Left ventricle myocardium superior (tissue), 1 donor: ENCODE results near the gene CPB1. TPM values are rescaled to one million over a fixed set of nuclear protein-coding genes. Genes with fewer than 3 reads are reported as not detected.
"Not testable (repeated sequence)": the region's sequence is repeated elsewhere in the genome, so short reads cannot be mapped to it uniquely, and the experiment has no call there.

Source experiments
- ATAC-seq: fragments of 200-7000 bp; cut with Tn5 transposase; one replicate; pipeline ENCODE4 v1.9.1; 2020; ENCODE audit warnings: mild to moderate bottlenecking, moderate library complexity
- DNase-seq: peaks from one replicate; pipeline ENCODE4 v3.0.0-alpha.2; 2020
- intact Hi-C: fragments of 100-400 bp; cut with micrococcal nuclease; formaldehyde crosslinking; loops from one replicate; pipeline ENCODE4 v1.11.0; 2022
- long read RNA-seq: library from polyadenylated mRNA; unstranded; transcript quantifications from one replicate; pipeline ENCODE4 v2.0.0, GENCODE V29; 2021
- total RNA-seq: library from RNA; stranded (reverse); fragmentation: NEBNext Ultra II Directional; extraction: Animal tissue kit (Norgen Biotek cat#: 25700); gene quantifications from one replicate; pipeline ENCODE4 v1.2.1, GENCODE V29; 2021
- donor health status: DM: no; HTN: yes; CAD: no; lungs with severe emphysema.

Gene CPB1
- not detected for total RNA-seq
- long read RNA-seq: 0 reads

DNA sequence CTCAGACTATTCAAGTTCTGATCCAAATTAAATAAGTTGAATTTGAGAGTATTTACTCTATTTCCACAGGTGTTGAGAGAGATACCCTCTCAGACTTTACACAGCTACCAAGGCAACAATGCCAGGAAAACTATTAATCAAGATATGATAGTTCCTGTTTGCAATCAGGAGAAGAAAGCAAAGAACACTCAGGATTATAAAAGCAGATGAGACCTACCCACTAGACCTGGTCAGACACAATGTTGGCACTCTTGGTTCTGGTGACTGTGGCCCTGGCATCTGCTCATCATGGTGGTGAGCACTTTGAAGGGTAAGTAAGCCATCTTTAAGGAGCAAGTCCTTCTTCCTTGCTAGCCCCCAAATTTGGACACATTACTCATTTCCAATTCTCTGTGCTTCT, at the start of gene CPB1:
CPB1 (plus strand) TSS at position 227 of the 400 bp plus-strand sequence; CDS start at position 240, 13 bp downstream.
- intact Hi-C loops: no loop called here
- no peak for ATAC-seq
- no peak for DNase-seq

DNA sequence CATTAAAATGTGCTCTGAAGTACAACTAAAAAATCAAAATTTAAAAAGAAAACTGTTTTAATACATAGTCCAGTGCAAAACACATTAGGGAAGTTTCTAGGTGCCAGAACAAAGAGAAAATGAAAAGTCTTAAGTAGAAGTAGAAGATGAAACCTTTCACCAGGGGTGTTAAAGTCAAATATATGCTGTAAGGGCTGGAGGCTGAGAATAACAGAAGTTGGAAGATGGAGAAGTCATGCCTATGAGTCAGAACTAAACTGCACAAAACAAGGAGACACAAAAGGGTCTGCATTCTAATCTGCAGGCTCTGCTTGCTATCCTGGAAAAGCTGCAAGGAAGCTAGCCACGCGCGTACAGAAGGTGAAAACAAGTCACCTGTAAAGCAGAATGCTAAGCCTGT, 48.7 kb upstream of the CPB1 start:
- DNase-seq (no peak), ATAC-seq (no peak)
- intact Hi-C loops: no loop called here

DNA sequence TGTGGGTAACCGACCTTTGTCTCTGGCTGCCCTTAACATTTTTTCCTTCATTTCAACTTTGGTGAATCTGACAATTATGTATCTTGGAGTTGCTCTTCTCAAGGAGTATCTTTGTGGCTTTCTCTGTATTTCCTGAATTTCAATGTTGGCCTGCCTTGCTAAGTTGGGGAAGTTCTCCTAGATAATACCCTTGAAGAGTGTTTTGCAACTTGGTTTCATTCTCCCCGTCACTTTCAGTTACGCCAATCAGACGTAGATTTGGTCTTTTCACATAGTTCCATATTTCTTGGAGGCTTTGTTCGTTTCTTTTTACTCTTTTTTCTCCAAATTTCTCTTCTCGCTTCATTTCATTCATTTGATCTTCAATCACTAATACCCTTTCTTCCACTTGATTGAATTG, 42.6 kb upstream of the CPB1 start:
- intact Hi-C loops, DNase-seq, ATAC-seq: not testable (repeated sequence)

DNA sequence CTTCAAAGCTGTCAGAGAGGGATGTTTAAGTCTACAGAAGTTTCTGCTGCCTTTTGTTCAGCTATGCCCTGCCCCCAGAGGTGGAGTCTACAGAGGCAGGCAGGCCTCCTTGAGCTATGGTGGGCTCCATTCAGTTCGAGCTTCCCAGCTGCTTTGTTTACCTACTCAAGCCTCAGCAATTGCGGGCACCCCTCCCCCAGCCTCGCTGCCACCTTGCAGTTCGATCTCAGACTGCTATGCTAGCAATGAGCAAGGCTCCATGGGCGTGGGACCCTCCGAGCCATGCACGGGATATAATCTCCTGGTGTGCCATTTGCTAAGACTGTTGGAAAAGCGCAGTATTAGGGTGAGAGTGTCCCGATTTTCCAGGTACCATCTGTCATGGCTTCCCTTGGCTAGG, 41.5 kb upstream of the CPB1 start:
- DNase-seq, intact Hi-C loops, ATAC-seq: not testable (repeated sequence)

DNA sequence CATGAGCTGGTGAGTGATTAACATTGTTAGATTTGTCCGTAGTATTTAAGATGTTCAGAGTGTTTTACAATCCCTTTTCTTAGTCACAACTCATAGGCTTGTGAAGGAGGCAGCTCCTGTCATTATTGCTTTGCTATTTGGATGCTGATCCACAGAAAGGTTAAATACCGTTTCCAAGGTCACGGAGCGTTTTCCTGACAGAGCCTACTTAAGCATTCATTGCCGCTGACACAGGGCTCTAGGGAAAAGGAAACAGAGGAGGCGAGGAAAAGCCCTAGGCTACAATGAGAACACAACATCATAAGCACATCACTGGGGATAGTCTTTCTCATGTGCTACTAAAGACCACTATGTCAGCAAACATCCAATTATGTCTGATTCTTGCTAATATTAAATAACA, 38.5 kb upstream of the CPB1 start:
- intact Hi-C loops: no loop called here
- ATAC-seq (no peak), DNase-seq (no peak)

DNA sequence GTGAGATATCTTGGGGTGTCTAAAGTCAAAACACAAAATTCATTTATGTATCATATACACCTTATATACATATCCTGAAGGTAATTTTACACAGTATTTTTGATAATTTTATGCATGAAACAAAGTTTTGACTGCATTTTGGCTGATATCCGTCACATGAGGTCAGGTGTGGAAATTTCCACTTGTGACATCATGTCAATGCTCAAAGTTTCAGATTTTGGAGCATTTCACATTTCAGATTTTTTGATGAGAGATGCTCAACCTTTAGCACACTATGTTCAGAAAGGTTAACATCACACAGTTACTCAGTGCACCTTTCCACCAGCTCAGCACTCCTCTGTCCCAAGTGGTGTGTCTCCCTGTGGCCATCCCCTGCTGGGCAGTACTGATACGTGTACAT, 37.7 kb upstream of the CPB1 start:
- intact Hi-C loops: no loop called here
- ATAC-seq (no peak), DNase-seq (no peak)

DNA sequence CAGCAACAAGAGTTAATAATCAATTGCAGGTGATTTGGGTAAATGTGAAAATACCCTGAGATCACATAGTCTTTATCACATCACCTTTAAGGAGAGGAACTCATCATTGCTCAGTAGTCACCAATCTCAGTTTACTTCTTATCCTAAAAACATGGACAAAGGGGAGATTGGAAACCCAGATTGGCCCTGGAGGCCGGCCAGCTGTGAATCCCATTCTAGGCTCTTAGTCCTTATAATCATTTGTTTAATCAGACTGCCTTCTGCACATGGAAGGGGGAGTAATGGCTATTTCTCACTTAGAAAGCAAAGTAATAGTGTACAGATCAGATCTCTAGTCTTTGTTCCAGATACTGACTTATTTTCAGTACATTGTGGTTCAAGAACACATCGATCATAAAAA, 37.2 kb upstream of the CPB1 start:
- ATAC-seq (no peak), DNase-seq (no peak)
- intact Hi-C loops: no loop called here

DNA sequence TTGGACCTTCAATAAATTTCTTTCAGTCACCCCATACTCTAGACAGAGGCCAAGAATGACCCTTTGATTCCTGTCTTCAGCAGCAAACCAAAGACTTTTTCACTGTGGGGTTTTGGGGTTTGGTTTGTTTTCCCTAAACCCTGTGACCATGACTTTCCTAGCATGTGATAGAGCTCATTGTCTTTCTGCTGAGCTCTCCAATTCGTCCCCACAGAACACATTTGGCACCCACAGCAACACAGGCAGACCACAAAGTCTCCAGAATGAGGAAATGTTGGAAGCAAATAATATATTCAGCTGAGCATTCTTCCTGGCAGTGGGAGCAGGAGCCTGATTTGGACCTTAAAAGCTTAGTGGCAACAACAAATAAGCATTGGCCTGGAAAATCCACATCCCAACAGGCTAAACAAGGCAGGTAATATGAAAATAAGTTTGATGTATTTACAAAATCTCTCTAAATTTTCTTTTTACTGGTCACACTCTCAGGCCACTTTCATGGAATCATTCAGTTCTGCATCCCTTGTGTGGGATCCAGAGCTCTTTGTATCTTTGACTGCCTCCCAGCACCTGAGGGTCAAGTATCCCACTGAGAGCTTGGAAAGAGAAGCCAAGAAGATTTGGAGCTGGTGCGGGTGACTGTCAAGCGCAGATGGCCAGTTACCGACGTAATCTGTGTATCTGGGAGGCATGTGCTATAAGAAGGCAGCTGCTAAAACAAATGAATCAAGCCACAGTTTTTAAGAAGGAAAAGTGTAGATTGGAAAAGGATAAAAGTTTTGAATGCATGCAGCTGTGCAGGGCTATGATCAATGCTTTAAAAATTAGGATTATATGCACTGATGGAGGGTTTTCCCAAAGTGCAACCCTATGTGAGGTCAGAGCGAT, 36.5 kb upstream of the CPB1 start:
- DNase-seq (no peak), ATAC-seq (peak; percentile 88)

DNA sequence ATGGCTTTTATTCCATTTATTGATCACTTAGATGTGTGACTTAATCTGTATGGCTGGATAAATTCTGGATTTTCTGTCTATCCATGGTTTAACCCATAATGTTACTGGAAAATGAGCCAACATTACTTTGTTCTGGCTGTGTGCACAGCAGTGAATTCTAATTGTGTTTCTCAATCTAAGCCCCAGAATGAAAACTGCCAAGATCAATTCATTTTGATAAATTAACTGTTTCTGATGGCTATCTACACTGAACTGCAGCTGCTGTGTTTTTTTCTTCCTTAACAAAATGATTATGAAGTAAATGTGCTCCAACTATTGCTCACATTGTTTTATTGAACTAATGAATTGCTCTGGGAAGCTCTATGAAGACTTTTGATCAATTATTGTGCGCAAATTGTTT, 35.7 kb upstream of the CPB1 start:
- DNase-seq: no peak
- intact Hi-C loops: no loop called here
- no peak for ATAC-seq

More for the DNA sequence above, 36.5 kb upstream of the CPB1 start:
- intact Hi-C loops: no loop called here

DNA sequence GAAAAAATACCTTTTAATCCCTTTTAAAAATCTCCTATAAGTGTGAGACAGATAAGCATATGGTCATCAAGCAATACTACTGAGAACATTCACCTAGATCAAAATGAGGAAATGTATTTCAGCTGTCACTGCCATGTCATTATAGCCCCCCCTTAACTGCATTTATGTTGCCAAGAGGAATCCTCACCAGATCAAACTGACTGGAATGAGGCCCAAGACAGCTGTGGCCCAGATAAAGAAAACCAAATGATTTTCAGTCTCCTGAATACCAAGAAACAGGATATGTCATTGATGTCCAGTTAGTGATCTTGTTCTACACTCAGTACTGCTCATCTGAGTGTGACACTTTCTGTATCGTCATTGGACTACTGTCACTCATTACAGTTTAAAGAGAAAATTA, 35.1 kb upstream of the CPB1 start:
- DNase-seq: no peak
- ATAC-seq: no peak
- intact Hi-C loops: no loop called here

DNA sequence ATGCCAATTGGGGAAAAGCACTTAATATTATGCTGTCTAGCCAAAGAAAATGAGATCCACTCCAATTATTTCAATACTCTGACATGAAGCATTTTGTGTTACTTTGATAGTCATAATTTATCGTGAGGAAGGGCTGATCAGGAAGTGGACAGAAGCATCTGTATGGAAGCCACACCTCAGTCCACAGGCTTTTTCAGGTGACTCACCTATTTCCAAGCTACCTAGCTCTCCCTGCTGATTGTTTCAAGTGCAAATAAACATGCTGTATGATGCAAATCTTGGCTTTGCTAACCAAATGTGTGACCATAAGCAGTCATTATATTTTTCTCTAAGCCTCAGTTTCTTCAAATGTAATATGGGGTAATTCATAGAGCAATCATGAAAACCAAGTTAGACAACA, 30.8 kb upstream of the CPB1 start:
- no peak for DNase-seq
- intact Hi-C loops: no loop called here
- ATAC-seq: no peak

DNA sequence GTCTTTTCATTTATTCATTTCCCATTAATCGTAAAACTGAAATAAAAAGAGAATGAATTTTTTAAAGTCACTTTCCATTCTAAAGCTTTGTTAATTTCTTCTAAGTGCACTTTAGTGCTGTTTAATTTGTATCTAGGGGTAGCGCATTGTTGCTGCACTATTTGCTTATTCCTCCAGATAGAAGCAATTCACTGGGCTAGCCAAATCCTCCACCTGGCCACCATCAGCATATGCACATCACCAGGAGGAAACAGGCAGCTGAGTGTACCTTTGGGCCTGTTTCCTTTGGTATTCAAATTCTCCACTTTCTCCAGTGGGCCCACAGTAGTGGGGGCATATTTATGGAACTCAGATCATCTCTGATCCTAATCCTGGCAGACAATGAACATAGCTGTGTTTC, 29.8 kb upstream of the CPB1 start:
- intact Hi-C loops: no loop called here
- ATAC-seq (no peak), DNase-seq (no peak)

DNA sequence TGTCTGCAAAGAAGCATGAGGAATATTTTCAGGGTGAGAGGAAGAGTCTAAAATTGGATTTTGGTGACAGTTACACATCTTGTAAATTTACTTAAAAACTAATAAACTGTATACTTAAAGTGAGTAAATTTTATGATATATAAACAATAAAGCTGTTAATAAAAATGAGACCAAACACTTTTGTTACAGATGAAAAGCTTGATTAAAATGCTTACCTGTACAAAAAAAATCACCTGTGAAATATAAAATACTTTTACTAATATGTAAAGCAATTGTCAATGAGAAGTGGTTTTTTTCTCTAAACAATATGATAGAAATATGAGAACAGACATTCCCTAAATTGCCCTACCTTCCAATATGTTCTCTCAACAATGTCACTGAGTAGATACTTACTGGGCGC, 27.2 kb upstream of the CPB1 start:
- ATAC-seq: no peak
- intact Hi-C loops: no loop called here
- no peak for DNase-seq

DNA sequence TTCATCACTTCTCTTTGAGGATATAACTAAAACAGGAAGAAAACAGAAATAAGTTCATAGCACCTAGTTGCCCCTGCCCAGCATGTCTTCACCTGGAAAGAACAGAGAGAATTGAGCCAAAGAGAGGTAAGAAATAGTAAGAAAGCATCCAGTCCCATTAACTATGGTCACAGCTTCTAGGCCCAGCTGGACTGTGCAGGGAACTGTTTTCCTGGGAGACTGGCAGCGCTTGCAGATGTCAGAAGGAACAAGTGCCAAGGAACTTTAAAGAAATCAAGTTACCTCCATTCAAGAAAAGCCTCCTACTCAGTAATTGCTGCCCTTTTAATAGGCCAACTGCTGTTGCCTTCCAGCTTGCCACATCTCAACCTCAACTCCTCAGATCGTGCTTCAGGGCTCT, 17.8 kb upstream of the CPB1 start:
- ATAC-seq (no peak), DNase-seq (no peak)
- intact Hi-C loops: no loop called here

DNA sequence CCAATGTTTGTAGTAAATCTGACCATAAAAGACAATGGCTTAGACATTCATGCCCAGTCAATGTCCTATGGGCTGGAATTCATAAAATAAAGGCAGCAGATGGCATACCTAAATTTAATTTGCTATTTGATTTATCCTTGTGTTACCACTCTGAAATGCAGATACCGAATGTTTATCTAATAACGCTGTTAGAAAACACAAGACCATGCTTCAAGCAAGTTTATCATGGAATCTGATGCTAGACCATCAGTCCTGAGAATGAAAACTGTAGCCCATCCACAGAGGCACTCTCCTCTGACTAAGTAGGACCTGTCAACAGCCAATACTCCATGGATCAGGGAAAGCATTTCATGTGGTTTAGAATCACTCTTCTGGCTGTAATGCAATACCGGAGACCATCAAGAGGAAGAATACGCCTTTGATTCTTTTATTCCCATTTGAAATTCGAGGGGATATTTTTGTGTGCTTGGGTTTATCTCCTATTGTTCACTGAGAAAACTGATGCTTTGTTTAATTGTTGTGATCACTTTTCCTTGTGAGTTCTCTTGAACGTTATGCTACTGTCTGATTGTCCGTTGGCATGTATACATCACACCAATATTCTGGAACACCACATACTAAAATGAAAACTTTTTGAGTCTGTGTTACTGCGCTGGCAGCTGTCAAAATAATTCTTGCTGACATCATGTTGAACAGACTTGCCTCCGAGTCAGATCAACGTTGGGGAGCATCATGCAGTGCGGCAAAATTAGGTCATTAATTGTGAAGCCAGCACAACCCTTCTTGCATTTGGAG, 12.1 kb upstream of the CPB1 start:
- ATAC-seq: no peak
- intact Hi-C loops: no loop called here

DNA sequence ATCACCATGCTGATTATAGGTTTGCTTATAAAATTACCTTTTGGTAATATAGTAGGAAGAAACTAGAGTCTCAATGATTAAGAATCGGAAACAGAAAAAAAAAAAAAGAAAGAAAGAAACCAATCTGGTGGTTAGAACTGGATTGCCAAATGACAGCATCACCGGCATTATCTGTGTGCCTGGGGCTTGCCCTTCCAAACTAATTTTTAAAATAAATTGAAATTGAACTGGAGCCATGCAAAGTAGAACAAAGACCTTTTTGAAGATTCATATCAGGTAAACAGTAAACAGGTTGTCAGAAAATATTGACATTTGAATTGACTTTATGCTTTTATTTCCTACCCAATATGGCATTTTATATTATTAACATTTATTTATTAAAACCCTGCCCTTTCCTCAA, 11.2 kb upstream of the CPB1 start:
- ATAC-seq (no peak), DNase-seq (no peak)
- intact Hi-C loops: no loop called here

More for the DNA sequence above, 12.1 kb upstream of the CPB1 start:
- DNase-seq: no peak

DNA sequence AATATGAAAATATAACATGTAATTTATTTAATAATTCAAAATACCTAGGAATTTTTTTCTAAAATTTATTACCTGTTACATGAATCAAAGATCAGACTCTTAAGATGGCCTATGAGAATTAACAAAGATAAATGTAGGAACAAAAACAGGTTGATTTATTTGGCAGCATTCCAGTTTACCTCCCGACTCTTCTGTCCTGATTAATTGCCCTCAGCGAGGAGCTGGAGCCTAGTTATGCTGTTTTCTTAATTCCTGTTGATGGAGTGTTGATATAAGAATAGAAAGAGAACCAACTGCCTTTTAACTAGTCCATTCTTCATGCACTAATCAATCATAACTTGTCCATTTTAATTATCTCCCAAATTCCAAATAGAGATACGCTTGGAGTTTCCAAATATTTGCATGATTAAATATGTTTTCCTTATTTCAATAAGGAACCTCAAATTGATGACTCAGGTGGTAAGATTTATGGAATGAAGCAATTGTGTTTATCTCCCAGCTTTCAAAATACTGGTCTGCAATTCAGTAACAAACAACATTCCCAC, 10.6 kb upstream of the CPB1 start:
- ATAC-seq: no peak
- intact Hi-C loops: no loop called here
- DNase-seq: no peak

DNA sequence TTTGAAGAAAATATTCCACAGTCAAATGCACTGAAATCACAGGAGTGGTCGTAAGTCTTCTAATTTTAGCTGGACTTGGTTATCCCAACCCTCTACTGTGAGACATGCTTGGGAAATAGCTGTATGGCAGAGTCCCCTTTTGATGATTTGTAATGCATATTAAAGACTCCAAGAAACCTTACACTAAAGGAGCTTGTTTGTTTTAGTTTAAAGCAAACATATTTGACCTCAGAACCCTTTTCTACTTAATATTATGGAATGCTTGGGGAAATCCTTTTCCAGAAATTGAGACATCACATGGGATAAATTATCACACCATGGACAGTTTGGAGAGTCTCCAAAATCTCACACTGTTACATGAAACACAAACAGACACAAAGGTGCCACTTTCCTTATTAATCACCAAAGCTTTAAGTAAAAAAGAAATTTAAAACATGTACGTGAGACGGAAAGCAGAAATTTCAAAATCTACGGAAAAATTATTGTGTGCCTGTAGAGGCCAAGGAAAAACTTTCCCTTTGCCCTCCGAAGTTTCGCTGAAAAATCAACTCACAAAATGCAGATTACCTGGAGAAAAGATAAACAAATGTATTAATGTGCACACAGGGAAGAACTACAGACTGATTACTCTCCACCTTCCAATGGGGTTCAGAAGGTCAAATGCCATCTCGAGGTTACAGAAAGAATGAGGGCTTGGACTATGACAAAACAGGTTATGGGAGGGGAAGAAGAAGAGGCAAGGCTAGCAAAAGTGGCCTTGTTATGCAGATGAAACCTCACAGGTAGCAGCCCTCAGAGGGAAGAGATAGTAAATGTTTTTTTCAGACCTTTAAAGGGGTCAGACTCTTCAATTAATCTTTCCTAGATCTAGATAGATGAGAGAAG, 7.0 kb upstream of the CPB1 start:
- ATAC-seq (no peak), DNase-seq (no peak)
- intact Hi-C loops: no loop called here

DNA sequence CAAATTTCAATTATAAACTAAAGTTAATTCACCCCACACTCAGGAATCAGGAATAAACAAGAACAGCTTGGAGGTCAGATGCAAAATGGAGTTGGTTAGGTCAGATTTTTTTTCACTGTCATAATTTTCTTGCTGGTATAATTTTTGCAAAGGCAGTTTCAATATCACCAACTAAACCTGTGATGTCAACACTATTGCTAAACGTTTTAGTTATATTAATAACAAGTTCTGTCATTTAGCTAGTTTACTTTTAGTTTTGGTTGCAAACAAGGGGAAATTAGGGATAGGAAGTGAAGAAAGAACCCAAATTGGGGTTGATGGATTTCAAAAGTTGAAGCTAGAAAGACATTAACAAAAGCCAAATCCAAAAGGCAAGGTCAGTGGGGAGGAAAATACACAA, 4.6 kb upstream of the CPB1 start:
- intact Hi-C loops: no loop called here
- DNase-seq (no peak), ATAC-seq (no peak)
